Fibroblast of lung (primary cell): ENCODE data around the gene VWA8. TPM values are rescaled to one million over a fixed set of nuclear protein-coding genes. Genes with fewer than 3 reads are reported as not detected.

ENCODE experiments used
- DNase-seq, 2 donors: peaks; one replicate each; pipeline versions ENCODE4 v3.0.0 to v3.0.0-alpha.2; 2010; ENCODE audit warnings: low read depth in 2 of 2
- H2AFZ ChIP-seq: 2 replicates; pipeline ENCODE4 v1.5.1; 2012; ENCODE audit warnings: low read length, control low read depth, inconsistent platforms
- H3K27ac ChIP-seq: 2 replicates; pipeline ENCODE4 v1.5.1; 2011; ENCODE audit warnings: low read length, control low read depth; ENCODE audit not compliant: insufficient read depth
- H3K27me3 ChIP-seq: 2 replicates; pipeline ENCODE4 v1.5.1; 2011; ENCODE audit warnings: mild to moderate bottlenecking, low read length; ENCODE audit not compliant: control insufficient read depth, insufficient read depth
- H3K36me3 ChIP-seq: 2 replicates; pipeline ENCODE4 v1.5.1; 2011; ENCODE audit warnings: low read length; ENCODE audit not compliant: control insufficient read depth, insufficient read depth
- H3K4me1 ChIP-seq: 2 replicates; pipeline ENCODE4 v1.5.1; 2011; ENCODE audit warnings: low read length; ENCODE audit not compliant: control insufficient read depth, insufficient read depth; ENCODE audit errors: extremely low read depth
- H3K4me2 ChIP-seq: 2 replicates; pipeline ENCODE4 v1.5.1; 2011; ENCODE audit warnings: low read length, control low read depth; ENCODE audit not compliant: insufficient read depth; ENCODE audit errors: extremely low read depth
- H3K4me3 ChIP-seq, 4 experiments: fragments of 200-600 bp in 1 of 4; sonication (generic) in 1 of 4; replicated peaks in 1 of 4; 2 replicates each; pipeline ENCODE4 v1.5.1; 2011 to 2016; ENCODE audit warnings: low read length in 4 of 4, low read depth in 3 of 4, mild to moderate bottlenecking in 3 of 4, control low read depth in 2 of 4, inconsistent platforms in 1 of 4, mixed read lengths in 1 of 4; ENCODE audit not compliant: insufficient read depth in 1 of 4; ENCODE audit errors: control extremely low read depth in 1 of 4
- H3K79me2 ChIP-seq: 2 replicates; pipeline ENCODE4 v1.5.1; 2012; ENCODE audit warnings: mild to moderate bottlenecking, low read length, inconsistent platforms; ENCODE audit not compliant: control insufficient read depth, insufficient read depth
- H3K9ac ChIP-seq: 2 replicates; pipeline ENCODE4 v1.5.1; 2011; ENCODE audit warnings: mild to moderate bottlenecking, low read length, control low read depth; ENCODE audit not compliant: insufficient read depth
- H3K9me3 ChIP-seq: 2 replicates; pipeline ENCODE4 v1.5.1; 2012; ENCODE audit warnings: low read depth, low read length; ENCODE audit not compliant: control insufficient read depth, insufficient read depth
- H4K20me1 ChIP-seq: 2 replicates; pipeline ENCODE4 v1.5.1; 2011; ENCODE audit warnings: low read length; ENCODE audit not compliant: control insufficient read depth, insufficient read depth; ENCODE audit errors: extremely low read depth
- EZH2 ChIP-seq: IDR thresholded peaks from 2 replicates; pipeline ENCODE4 v1.5.1; 2012; ENCODE audit warnings: low read length, control low read depth, mild to moderate bottlenecking; ENCODE audit errors: missing control alignments
- polyA plus RNA-seq, 2 donors: library from polyadenylated mRNA; depleted of rRNA in 1 of 2; stranded (reverse) in 1 of 2; unstranded in 1 of 2; fragments of >200 nt; gene quantifications; 2 replicates each; pipeline ENCODE4 v1.2.1, GENCODE V29; 2011 to 2012; ENCODE audit warnings: missing spikeins in 1 of 2
- total RNA-seq: library from RNA; depleted of rRNA; stranded (reverse); fragments of >200 nt; gene quantifications from 2 replicates; pipeline ENCODE4 v1.2.1, GENCODE V29; 2014
- TF ChIP-seq, protein P1 (sequence below), 2 donors: IDR thresholded peaks in 1 of 2; conservative IDR thresholded peaks in 1 of 2; 1 replicate in 1 of 2; 2 replicates in 1 of 2; pipeline ENCODE4 v1.5.1; 2011 to 2012; ENCODE audit warnings: low read length in 2 of 2, control low read depth in 1 of 2, inconsistent platforms in 1 of 2, low read depth in 1 of 2, mild to moderate bottlenecking in 1 of 2

The VWA8 gene
- total and polyA plus RNA-seq, 2 donors (not counting 1 experiment from before 2014, with no cell fraction given), result 12.6 to 29.9 TPM

- H3K4me1 ChIP-seq, result peaks cover 21% of the 10 kb centered on the region
- H2AFZ ChIP-seq, result no peak overlapping the region
- H3K36me3 ChIP-seq, result no peaks in the 10 kb centered on the region
- no peak for TF ChIP-seq EZH2
- TF ChIP-seq, protein P1, sequence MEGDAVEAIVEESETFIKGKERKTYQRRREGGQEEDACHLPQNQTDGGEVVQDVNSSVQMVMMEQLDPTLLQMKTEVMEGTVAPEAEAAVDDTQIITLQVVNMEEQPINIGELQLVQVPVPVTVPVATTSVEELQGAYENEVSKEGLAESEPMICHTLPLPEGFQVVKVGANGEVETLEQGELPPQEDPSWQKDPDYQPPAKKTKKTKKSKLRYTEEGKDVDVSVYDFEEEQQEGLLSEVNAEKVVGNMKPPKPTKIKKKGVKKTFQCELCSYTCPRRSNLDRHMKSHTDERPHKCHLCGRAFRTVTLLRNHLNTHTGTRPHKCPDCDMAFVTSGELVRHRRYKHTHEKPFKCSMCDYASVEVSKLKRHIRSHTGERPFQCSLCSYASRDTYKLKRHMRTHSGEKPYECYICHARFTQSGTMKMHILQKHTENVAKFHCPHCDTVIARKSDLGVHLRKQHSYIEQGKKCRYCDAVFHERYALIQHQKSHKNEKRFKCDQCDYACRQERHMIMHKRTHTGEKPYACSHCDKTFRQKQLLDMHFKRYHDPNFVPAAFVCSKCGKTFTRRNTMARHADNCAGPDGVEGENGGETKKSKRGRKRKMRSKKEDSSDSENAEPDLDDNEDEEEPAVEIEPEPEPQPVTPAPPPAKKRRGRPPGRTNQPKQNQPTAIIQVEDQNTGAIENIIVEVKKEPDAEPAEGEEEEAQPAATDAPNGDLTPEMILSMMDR (conservative IDR thresholded peaks at IDR 0.05 in 1 of 2, IDR thresholded peaks at IDR 0.05 in 1 of 2; ENCODE audit: low read depth in 1 of 2, low read length in 2 of 2), result no peak
- H4K20me1 ChIP-seq, result no peaks in the 10 kb centered on the region
- no peaks in the 10 kb centered on the region for H3K9me3 ChIP-seq
- H3K27ac ChIP-seq, result no peak overlapping the region
- no peaks in the 10 kb centered on the region for H3K79me2 ChIP-seq
- no peak for DNase-seq
- no peak overlapping the region for H3K4me3 ChIP-seq
- no peak overlapping the region for H3K9ac ChIP-seq
- H3K27me3 ChIP-seq, result no peaks in the 10 kb centered on the region
- H3K4me2 ChIP-seq, result no peak overlapping the region
These were observed 401.9 kb downstream of the VWA8 start for GRCh38 chr13:41558781-41559560.

DNA sequence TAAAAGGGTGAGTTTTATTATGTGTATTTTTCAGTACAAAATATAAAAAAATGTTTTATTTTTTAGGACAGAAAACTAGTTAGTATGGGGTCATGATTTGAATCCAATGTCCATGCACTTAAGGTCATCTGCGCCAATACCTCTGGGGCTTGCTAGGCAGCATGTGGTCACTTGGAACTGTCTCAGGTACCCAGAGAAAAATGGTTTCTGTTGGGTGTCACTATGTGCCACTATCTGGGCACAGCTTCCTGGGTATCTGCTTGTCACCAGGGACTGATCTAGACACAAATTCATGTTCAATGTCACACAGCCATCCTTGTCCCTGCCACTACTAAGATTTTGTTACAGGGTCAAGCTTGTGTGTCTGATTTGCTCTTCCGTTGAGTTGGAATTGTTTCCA, 403.2 kb downstream of the VWA8 start:
- no peaks in the 10 kb centered on the region for H3K36me3 ChIP-seq
- no peaks in the 10 kb centered on the region for H3K27me3 ChIP-seq
- H2AFZ ChIP-seq, result no peak overlapping the region
- no peak overlapping the region for H3K27ac ChIP-seq
- no peak overlapping the region for H3K9ac ChIP-seq
- H3K79me2 ChIP-seq, result no peaks in the 10 kb centered on the region
- H3K4me3 ChIP-seq, result no peak overlapping the region
- H3K4me2 ChIP-seq, result no peak overlapping the region
- no peak for DNase-seq
- no peaks in the 10 kb centered on the region for H3K9me3 ChIP-seq
- H4K20me1 ChIP-seq, result no peaks in the 10 kb centered on the region
- TF ChIP-seq, protein P1 (conservative IDR thresholded peaks at IDR 0.05 in 1 of 2, IDR thresholded peaks at IDR 0.05 in 1 of 2; ENCODE audit: low read depth in 1 of 2, low read length in 2 of 2), result no peak
- TF ChIP-seq EZH2, result no peak
- peaks cover 14% of the 10 kb centered on the region for H3K4me1 ChIP-seq

DNA sequence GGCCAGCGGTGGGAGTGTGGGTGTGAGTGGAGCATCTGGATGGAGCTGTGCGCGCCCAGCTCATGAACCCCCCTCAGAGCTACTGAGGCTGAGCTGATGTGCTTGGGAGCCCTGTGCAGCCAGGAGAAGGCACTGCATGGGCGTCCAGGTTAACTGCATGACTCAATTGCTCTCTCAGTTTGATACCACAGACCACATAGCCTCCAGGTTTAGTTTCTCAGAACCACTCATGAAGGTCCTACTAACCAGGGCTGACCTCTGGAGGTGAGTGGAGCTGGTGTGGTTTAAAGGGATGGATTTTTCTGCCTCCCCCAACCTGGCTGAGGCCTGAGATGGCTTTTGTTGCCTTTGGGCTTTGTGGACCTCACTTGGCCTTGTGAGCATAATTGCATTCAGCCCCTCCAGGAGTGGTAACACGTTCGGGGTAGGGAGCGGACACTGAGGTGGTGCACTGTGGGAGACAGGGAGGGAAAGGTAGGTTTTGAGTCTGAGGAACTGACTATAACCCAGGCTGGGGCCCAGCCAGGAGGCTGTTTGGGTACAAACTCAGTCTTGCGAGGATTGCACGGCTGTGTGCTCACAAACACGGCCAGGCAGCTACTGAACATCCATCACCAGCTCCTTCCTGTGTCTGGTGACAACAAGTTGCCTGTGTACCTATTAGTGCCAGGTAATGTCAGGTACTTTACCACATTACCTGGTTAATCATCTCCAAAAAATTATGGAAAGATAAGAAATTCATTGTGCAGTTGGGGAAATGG, 406.1 kb downstream of the VWA8 start:
- Histone ChIP-seq H3K4me1 (no peaks in the 10 kb centered on the region), H3K27ac (no peak overlapping the region), H3K4me3 (no peak overlapping the region), H2AFZ (no peak overlapping the region), H3K27me3 (no peaks in the 10 kb centered on the region), H3K9me3 (no peaks in the 10 kb centered on the region), H3K79me2 (no peaks in the 10 kb centered on the region), H3K36me3 (no peaks in the 10 kb centered on the region), H3K9ac (no peak overlapping the region), H3K4me2 (no peak overlapping the region), H4K20me1 (no peaks in the 10 kb centered on the region)
- no peak for DNase-seq
- TF ChIP-seq EZH2, result no peak
- TF ChIP-seq, protein P1 (conservative IDR thresholded peaks at IDR 0.05 in 1 of 2, IDR thresholded peaks at IDR 0.05 in 1 of 2; ENCODE audit: low read depth in 1 of 2, low read length in 2 of 2), result no peak
